ENCODE measurements around the gene WIPI1. TPM values are rescaled to one million over a fixed set of nuclear protein-coding genes. Genes with fewer than 3 reads are reported as not detected.

The WIPI1 gene
- total RNA-seq, 2 experiments from 2014 or later: 45.5 to 47.7 TPM

- ATAC-seq (peak; percentile 94), DNase-seq (peak; percentile 99)
- Mint-ChIP-seq H3K4me1 (peaks cover 81% of the 10 kb centered on the region), H3K36me3 (peaks cover 13% of the 10 kb centered on the region), H3K4me3 (peak overlapping the region; percentile 75), H3K27me3 (no peaks in the 10 kb centered on the region), H3K9me3 (ENCODE audit: low read depth) (no peaks in the 10 kb centered on the region), H3K27ac (peak overlapping the region; percentile 94)
- CTCF ChIA-PET: interaction anchor here (0.7 to 17.7 kb wide), 12 partner anchors 9 to 285 kb away, joined by 3 to 260 read pairs (median 10); partner anchors contain the start of genes ARSG and SLC16A6
Measured at GRCh38 chr17:68457539-68458259, 403 bp upstream of the WIPI1 start.

GRCh38 chr17:68456339-68457167 lies 743 bp downstream of the WIPI1 start:
- Mint-ChIP-seq H3K9me3 (ENCODE audit: low read depth) (no peaks in the 10 kb centered on the region), H3K4me3 (peak overlapping the region; percentile 95), H3K4me1 (peaks cover 70% of the 10 kb centered on the region), H3K27ac (peak overlapping the region; percentile 87), H3K27me3 (no peaks in the 10 kb centered on the region), H3K36me3 (peaks cover 16% of the 10 kb centered on the region)
- DNase-seq (no peak), ATAC-seq (no peak)
- CTCF ChIA-PET: interaction anchor here (0.7 to 17.7 kb wide), 11 partner anchors 10 to 284 kb away, joined by 3 to 260 read pairs (median 11); partner anchors contain the start of genes ARSG and SLC16A6

DNA sequence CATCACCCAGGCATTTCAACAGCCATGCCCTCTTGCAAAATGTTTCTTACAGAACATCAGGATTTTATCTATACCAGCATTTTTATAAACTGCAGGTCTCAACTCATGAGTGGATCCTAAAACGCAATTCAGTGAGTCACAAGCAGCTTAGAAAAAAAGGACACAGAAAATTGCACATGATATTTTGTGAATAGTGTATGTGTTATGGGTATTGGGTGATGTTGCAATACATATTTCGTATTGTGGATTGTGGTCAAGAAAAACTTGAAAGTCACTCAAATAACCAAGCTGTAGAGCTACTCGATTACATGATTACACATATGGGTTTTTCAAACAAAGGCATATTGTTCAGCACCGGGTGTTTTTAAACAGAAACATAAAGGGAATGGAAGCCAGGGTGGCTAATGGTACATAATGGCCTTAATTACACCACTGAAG lies 1.4 kb downstream of the WIPI1 start:
- DNase-seq (no peak), ATAC-seq (no peak)
- CTCF ChIA-PET: interaction anchor here (1.2 to 17.7 kb wide), 9 partner anchors 11 to 283 kb away, joined by 3 to 260 read pairs (median 5); partner anchors contain the start of genes ARSG and SLC16A6
- Mint-ChIP-seq H3K27ac (peak overlapping the region; percentile 87), H3K4me1 (peaks cover 64% of the 10 kb centered on the region), H3K36me3 (peaks cover 20% of the 10 kb centered on the region), H3K4me3 (peak overlapping the region; percentile 95), H3K9me3 (ENCODE audit: low read depth) (no peaks in the 10 kb centered on the region), H3K27me3 (no peaks in the 10 kb centered on the region)

- no peaks in the 10 kb centered on the region for H3K9me3 Mint-ChIP-seq (ENCODE audit: low read depth)
- ATAC-seq (no peak), DNase-seq (no peak)
- peaks cover 37% of the 10 kb centered on the region for H3K36me3 Mint-ChIP-seq
- CTCF ChIA-PET: interaction anchor here (17.7 kb wide), 1 partner anchor 14 kb away, joined by 260 read pairs; no protein-coding TSS in a partner anchor
- H3K4me1 Mint-ChIP-seq: peaks cover 47% of the 10 kb centered on the region
- no peak overlapping the region for H3K4me3 Mint-ChIP-seq
- no peak overlapping the region for H3K27ac Mint-ChIP-seq
- H3K27me3 Mint-ChIP-seq: no peaks in the 10 kb centered on the region
Measured at GRCh38 chr17:68453991-68454665, 3.2 kb downstream of the WIPI1 start.

DNA sequence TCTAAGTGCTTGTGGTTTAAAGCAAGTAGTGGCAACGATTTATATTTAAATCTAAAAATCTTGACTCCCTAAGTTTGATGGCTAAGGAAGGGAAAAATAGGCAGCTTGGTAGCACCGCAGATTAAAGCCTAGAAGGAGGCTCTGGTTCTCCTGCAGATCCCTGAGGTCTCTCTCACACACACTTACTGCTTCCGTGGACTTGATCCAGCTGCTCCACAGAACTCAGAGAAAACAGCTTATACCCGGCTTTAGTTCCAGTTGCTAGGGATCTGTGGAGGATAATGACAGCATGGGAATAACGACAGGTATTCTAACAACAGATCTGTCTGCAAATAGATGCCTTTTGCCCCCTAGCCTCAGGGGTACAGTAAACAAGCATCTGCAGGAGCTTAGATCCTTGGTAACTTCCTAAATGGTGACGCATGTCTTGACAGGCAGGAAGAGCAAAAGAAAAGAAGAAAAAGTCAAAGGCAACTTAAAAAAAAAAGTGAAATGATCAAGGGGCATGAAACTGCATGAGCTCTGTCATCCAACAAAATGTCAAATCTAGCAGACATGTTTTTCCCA lies 4.5 kb downstream of the WIPI1 start:
- peaks cover 45% of the 10 kb centered on the region for H3K36me3 Mint-ChIP-seq
- peaks cover 36% of the 10 kb centered on the region for H3K4me1 Mint-ChIP-seq
- no peak for ATAC-seq
- CTCF ChIA-PET: interaction anchor here (0.7 to 17.7 kb wide), 2 partner anchors 12 to 190 kb away, joined by 3 to 260 read pairs; no protein-coding TSS in a partner anchor
- no peaks in the 10 kb centered on the region for H3K27me3 Mint-ChIP-seq
- no peak for DNase-seq
- no peak overlapping the region for H3K27ac Mint-ChIP-seq
- H3K9me3 Mint-ChIP-seq (ENCODE audit: low read depth): no peaks in the 10 kb centered on the region
- H3K4me3 Mint-ChIP-seq: no peak overlapping the region

DNA sequence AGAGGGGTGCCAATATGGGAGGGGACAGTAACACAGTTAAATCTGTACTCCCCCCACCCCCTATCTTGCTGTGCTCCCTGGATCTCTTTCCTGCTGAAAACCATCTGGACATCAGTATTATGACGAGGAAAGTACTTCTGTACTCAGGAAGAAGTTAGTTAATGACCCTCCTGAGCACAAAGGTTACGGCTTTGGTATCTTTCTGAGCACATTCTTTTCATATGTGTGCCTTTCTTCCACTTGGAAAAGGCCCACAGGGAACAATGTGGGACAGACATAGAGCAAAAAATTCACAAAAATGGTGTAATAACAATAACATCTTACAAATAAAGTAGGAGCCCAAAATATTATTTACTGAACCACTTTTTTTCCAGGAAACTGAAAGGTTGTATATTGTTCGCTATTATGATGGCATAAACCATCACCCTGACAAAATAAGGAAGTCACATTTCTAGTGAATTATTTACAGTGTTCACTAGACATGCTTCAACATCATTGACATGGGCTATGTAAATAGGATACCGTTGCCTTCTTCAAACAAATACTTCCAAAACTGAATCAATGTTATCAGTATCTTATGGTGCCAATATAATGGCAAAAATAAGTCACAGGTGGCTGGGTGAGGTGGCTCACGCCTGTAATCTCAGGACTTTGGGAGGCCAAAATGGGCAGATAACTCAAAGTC lies 5.5 kb downstream of the WIPI1 start:
- DNase-seq (no peak), ATAC-seq (no peak)
- Mint-ChIP-seq H3K4me3 (no peak overlapping the region), H3K27me3 (no peaks in the 10 kb centered on the region), H3K9me3 (ENCODE audit: low read depth) (no peaks in the 10 kb centered on the region), H3K27ac (no peak overlapping the region), H3K36me3 (peaks cover 45% of the 10 kb centered on the region), H3K4me1 (peaks cover 34% of the 10 kb centered on the region)
- CTCF ChIA-PET: interaction anchor here (17.7 kb wide), 1 partner anchor 11 kb away, joined by 260 read pairs; no protein-coding TSS in a partner anchor

- H3K4me3 Mint-ChIP-seq: no peak overlapping the region
- H3K27ac Mint-ChIP-seq: no peak overlapping the region
- CTCF ChIA-PET: interaction anchor here (0.9 to 1.8 kb wide), 3 partner anchors 10 to 188 kb away, joined by 3 to 7 read pairs (median 3); no protein-coding TSS in a partner anchor
- ATAC-seq (no peak), DNase-seq (no peak)
- H3K27me3 Mint-ChIP-seq: no peaks in the 10 kb centered on the region
- H3K36me3 Mint-ChIP-seq: peaks cover 44% of the 10 kb centered on the region
- no peaks in the 10 kb centered on the region for H3K9me3 Mint-ChIP-seq (ENCODE audit: low read depth)
- H3K4me1 Mint-ChIP-seq: peaks cover 28% of the 10 kb centered on the region
Measured at GRCh38 chr17:68450801-68451200, 6.5 kb downstream of the WIPI1 start.

- Mint-ChIP-seq H3K9me3 (ENCODE audit: low read depth) (no peaks in the 10 kb centered on the region), H3K4me1 (peaks cover 24% of the 10 kb centered on the region), H3K27ac (no peak overlapping the region), H3K36me3 (peaks cover 46% of the 10 kb centered on the region), H3K4me3 (no peak overlapping the region), H3K27me3 (no peaks in the 10 kb centered on the region)
- CTCF ChIA-PET: interaction anchor here (0.9 to 1.8 kb wide), 5 partner anchors 8 to 187 kb away, joined by 3 to 7 read pairs (median 3); no protein-coding TSS in a partner anchor
- ATAC-seq: no peak
- no peak for DNase-seq
Measured at GRCh38 chr17:68450391-68450790, 6.9 kb downstream of the WIPI1 start.

DNA sequence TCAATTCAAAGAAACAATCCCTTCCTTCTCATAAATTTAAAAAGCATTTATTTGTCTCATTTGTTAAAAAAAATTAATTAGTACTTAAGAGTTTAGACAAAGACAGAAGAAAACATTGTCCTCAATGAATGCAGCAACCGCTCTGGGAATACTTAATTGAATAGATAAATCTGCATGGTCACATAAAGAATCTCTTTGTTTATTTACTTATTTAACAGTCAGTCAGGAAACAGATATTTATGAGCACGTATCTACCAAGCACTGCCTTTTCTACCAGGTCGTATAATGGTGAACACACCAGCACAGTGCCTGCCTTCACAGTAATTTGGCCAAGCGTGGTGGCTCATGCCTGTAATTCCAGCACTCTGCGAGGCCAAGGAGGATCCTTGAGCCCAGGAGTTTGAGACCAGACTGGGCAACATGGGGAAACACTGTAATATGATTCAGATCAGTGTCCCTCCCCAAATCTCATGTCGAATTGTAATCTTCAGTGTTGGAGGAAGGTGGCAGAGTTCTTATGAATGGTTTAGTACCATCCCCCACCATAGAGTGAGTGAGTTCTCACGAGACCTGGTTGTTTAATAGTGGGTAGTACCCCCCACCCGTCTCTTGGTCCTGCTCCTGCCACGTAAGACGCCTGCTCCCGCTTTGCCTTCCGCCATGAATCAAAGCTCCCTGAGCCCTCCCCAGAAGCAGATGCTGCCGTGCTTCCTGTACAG lies 8.1 kb downstream of the WIPI1 start:
- H3K27ac Mint-ChIP-seq: no peak overlapping the region
- CTCF ChIA-PET: interaction anchor here (1.1 kb wide), 2 partner anchors 10 to 12 kb away, joined by 3 read pairs; no protein-coding TSS in a partner anchor
- DNase-seq: no peak
- no peaks in the 10 kb centered on the region for H3K9me3 Mint-ChIP-seq (ENCODE audit: low read depth)
- H3K36me3 Mint-ChIP-seq: peaks cover 47% of the 10 kb centered on the region
- no peak for ATAC-seq
- no peaks in the 10 kb centered on the region for H3K27me3 Mint-ChIP-seq
- H3K4me1 Mint-ChIP-seq: peaks cover 13% of the 10 kb centered on the region
- no peak overlapping the region for H3K4me3 Mint-ChIP-seq

DNA sequence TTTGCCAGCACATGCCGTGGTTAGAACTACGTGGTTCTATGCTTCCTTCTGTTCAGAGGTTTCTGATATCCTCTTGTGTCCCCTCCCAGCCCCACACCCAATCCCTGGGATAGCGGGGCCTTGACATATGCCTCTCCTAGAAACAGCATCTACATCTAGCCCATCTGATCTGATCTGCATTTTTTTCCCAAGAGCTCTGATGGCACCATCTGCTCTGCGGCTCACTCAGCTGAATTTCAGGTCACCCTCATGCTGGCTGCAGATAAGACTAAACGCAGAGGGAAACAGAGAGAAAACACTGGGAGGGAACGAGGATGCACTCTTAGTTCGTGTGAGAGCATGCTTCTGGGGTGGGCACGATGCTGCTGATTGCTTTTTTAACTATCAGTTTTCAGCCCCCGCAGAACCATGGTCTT lies 10.7 kb downstream of the WIPI1 start:
- no peak for ATAC-seq
- CTCF ChIA-PET: interaction anchor here (1.1 to 15.7 kb wide), 4 partner anchors 9 to 389 kb away, joined by 3 to 260 read pairs (median 4); partner anchors contain the start of gene WIPI1
- peaks cover 8% of the 10 kb centered on the region for H3K4me1 Mint-ChIP-seq
- no peak for DNase-seq
- H3K36me3 Mint-ChIP-seq: peaks cover 52% of the 10 kb centered on the region
- no peak overlapping the region for H3K27ac Mint-ChIP-seq
- no peak overlapping the region for H3K4me3 Mint-ChIP-seq
- no peaks in the 10 kb centered on the region for H3K27me3 Mint-ChIP-seq
- no peaks in the 10 kb centered on the region for H3K9me3 Mint-ChIP-seq (ENCODE audit: low read depth)

DNA sequence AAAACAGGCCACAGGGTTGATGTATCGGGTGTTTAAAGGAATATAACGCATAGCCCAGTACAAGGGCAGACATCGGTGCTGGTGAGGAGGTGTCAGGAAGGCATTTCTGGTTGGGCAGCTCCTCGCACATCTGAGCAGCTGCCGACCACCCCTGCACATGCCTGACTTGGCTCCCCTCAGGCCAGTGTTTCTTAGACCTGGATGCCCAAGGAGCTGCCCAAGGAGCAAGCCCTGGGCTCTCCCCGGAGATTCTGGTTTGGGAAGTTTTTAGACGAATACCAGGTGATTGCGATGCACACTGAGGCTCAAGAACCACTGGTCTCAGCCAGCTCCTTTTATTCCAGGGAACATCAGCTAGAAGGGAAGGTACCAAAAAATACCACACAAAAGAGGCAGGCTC lies 11.6 kb downstream of the WIPI1 start:
- peaks cover 18% of the 10 kb centered on the region for H3K4me1 Mint-ChIP-seq
- H3K36me3 Mint-ChIP-seq: peaks cover 50% of the 10 kb centered on the region
- CTCF ChIA-PET: interaction anchor here (1.1 to 15.7 kb wide), 4 partner anchors 8 to 47 kb away, joined by 3 to 260 read pairs (median 4); partner anchors contain the start of gene WIPI1
- H3K4me3 Mint-ChIP-seq: no peak overlapping the region
- no peaks in the 10 kb centered on the region for H3K9me3 Mint-ChIP-seq (ENCODE audit: low read depth)
- ATAC-seq (no peak), DNase-seq (no peak)
- no peaks in the 10 kb centered on the region for H3K27me3 Mint-ChIP-seq
- H3K27ac Mint-ChIP-seq: no peak overlapping the region
